Transverse colon (tissue), 1 donor: Measurements from ENCODE around the gene RFLNA.

ENCODE experiments used
- EP300 ChIP-seq: sonication (generic); formaldehyde crosslinking; IDR thresholded peaks from one replicate; pipeline ENCODE4 v1.6.1; 2017; ENCODE audit warnings: antibody characterized with exemption, low read depth
- POLR2A ChIP-seq: fragments of 450-650 bp; IDR thresholded peaks from one replicate; pipeline ENCODE4 v1.6.1; 2016; ENCODE audit warnings: antibody characterized with exemption, mild to moderate bottlenecking, moderate library complexity

DNA sequence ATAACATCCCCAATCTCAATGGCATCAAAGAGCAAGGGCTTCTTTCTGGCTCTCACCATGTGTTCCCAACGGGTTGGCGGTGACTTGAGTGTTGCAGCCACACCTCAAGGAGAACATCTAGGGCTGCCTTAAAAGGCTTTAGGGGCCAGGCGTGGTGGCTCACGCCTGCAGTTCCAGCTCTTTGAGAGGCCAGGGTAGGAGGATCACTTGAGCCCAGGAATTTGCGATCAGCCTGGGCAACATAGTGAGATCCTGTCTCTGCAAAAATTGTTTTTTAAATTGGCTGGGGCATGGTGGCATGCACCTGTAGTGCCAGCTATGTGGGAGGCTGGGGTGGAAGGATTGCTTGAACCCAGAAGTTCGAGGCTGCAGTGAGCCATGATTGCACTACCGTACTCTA lies 14.9 kb downstream of the RFLNA start:
- TF ChIP-seq EP300 (no peak), POLR2A (no peak)
